GM18858 (cell line): ENCODE data around the gene ZNF19.

ENCODE experiments used
- ATAC-seq: cut with Tn5 transposase; IDR thresholded peaks from one replicate; pipeline ENCODE4 v1.9.1; 2021; ENCODE audit not compliant: unreplicated experiment

The ZNF19 gene

GRCh38 chr16:71443714-71444113 is 45.4 kb downstream of the ZNF19 start:
- ATAC-seq = no peak

GRCh38 chr16:71442051-71442440 is 47.1 kb downstream of the ZNF19 start, which contains the start of gene TLE7:
Gene TLE7, minus strand, starts transcription at chr16:71442054. Its CDS starts 8,730 bp downstream, at chr16:71433324.
- ATAC-seq = no peak

- ATAC-seq = no peak
Measured at GRCh38 chr16:71441348-71442050, 47.6 kb downstream of the ZNF19 start.

- ATAC-seq = no peak
Measured at GRCh38 chr16:71440669-71441347, 48.3 kb downstream of the ZNF19 start.

GRCh38 chr16:71439523-71439922 is 49.6 kb downstream of the ZNF19 start:
- no peak for ATAC-seq

- ATAC-seq = no peak
Measured at GRCh38 chr16:71436473-71436872, 52.7 kb downstream of the ZNF19 start.

- no peak for ATAC-seq
Measured at GRCh38 chr16:71432906-71433305, 56.2 kb downstream of the ZNF19 start.

- ATAC-seq = no peak
Measured at GRCh38 chr16:71431991-71432390, 57.1 kb downstream of the ZNF19 start.

- ATAC-seq = no peak
Measured at GRCh38 chr16:71431176-71431575, 57.9 kb downstream of the ZNF19 start.

GRCh38 chr16:71430744-71431143 is 58.4 kb downstream of the ZNF19 start:
- ATAC-seq = no peak

GRCh38 chr16:71429581-71429980 is 59.5 kb downstream of the ZNF19 start:
- no peak for ATAC-seq

- ATAC-seq = no peak
Measured at GRCh38 chr16:71428883-71429282, 60.2 kb downstream of the ZNF19 start.

- no peak for ATAC-seq
Measured at GRCh38 chr16:71428385-71428784, 60.7 kb downstream of the ZNF19 start.

GRCh38 chr16:71426880-71427615 is 62.1 kb downstream of the ZNF19 start:
- ATAC-seq = no peak

GRCh38 chr16:71426069-71426879 is 62.9 kb downstream of the ZNF19 start:
- no peak for ATAC-seq

GRCh38 chr16:71425746-71426068 is 63.4 kb downstream of the ZNF19 start:
- no peak for ATAC-seq

GRCh38 chr16:71424626-71425025 is 64.5 kb downstream of the ZNF19 start:
- ATAC-seq = no peak

GRCh38 chr16:71423865-71424264 is 65.3 kb downstream of the ZNF19 start:
- ATAC-seq = no peak
